Coronary artery (tissue), 2 donors: Measurements from ENCODE around the gene PINK1.
A peak's percentile ranks its signal among the peaks of the same experiment; 100 is the strongest.

ENCODE experiments used
- DNase-seq: peaks from one replicate; pipeline ENCODE4 v3.0.0-alpha.2; 2017; ENCODE audit warnings: low spot score
- H3K27ac ChIP-seq, 2 donors: fragments of 200-600 bp; sonication (generic); one replicate each; pipeline ENCODE4 v1.5.1; 2016 to 2019
- H3K4me3 ChIP-seq: fragments of 200-600 bp; sonication (generic); 2 replicates; pipeline ENCODE4 v1.5.1; 2016; ENCODE audit warnings: mild to moderate bottlenecking, moderate library complexity
- TF ChIP-seq, protein P1 (sequence below): fragments of 200-600 bp; sonication (generic); IDR thresholded peaks from one replicate; pipeline ENCODE4 v1.5.1; 2019; ENCODE audit warnings: antibody characterized with exemption

Gene PINK1

DNA sequence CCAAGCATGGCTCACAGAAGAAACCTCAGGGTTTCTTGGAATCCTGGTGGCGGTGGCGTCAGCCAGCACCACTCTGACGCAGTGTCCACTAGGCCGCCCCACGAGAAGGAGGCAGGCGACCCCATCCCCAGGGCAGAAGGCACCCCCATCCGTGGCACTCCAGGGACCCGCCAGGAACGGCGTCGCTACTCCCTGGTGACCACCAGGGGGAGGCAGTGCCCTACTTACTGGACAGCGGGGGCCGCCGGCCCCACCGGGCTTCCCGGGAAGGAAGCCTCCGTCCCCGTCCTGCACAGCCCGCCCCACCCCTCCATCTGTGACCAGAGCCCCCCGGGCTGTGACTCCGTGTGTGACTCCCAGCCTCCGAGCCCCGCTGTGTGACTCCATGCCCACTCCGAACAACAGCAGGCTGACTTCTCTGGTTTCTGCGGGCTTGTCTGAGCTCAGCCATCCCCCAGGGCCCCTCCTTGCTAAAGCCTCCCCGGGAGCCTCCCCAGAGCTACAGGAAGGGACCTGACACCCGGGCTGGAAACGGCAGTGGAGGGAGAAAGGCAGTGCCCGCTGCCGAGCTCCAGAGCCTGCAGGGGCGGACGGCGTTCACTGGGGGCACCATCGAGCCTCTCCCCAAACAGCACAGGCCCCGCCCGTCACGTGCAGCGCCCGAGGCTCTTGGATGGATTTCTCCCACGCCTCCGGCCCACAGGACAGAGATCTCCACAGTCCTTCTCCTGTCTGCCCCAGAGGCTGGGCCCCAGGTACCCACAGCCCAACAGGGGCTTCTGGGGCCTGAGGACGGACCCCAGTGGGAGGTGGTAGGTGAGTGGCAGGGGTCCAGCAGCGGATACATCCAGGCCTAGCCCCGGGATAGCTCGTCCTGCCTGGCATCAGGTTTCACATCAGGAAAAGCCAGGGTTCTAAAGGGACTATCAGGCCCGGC lies 63.4 kb downstream of the PINK1 start:
- Histone ChIP-seq H3K27ac (peak overlapping the region; percentile 85 to 87), H3K4me3 (peak overlapping the region; percentile 73)
- TF ChIP-seq, protein P1, sequence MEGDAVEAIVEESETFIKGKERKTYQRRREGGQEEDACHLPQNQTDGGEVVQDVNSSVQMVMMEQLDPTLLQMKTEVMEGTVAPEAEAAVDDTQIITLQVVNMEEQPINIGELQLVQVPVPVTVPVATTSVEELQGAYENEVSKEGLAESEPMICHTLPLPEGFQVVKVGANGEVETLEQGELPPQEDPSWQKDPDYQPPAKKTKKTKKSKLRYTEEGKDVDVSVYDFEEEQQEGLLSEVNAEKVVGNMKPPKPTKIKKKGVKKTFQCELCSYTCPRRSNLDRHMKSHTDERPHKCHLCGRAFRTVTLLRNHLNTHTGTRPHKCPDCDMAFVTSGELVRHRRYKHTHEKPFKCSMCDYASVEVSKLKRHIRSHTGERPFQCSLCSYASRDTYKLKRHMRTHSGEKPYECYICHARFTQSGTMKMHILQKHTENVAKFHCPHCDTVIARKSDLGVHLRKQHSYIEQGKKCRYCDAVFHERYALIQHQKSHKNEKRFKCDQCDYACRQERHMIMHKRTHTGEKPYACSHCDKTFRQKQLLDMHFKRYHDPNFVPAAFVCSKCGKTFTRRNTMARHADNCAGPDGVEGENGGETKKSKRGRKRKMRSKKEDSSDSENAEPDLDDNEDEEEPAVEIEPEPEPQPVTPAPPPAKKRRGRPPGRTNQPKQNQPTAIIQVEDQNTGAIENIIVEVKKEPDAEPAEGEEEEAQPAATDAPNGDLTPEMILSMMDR = peak; percentile 98

DNA sequence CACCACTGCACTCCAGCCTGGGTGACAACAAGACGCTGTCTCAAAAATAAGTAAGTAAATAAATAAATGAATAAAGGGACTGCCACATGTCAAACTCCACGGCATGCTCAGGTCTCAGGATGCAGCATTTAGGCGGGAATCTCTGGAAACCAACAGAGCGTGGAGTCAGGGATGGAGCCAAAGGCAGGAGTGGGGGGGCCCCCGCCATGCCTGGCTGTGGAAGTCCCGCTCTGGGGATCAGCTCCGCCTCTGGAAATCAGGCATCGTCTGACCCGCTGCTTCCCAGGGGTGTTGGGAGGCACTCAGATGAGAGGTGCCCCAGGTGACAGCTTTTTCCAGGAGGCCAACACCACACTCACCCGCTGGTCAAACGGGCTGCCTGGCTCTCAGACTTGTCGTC lies 64.3 kb downstream of the PINK1 start:
- DNase-seq = no peak
- TF ChIP-seq, protein P1 = no peak
- no peak overlapping the region for H3K27ac ChIP-seq
- no peak overlapping the region for H3K4me3 ChIP-seq

More for the DNA sequence above, 63.4 kb downstream of the PINK1 start:
- DNase-seq = peak; percentile 90

DNA sequence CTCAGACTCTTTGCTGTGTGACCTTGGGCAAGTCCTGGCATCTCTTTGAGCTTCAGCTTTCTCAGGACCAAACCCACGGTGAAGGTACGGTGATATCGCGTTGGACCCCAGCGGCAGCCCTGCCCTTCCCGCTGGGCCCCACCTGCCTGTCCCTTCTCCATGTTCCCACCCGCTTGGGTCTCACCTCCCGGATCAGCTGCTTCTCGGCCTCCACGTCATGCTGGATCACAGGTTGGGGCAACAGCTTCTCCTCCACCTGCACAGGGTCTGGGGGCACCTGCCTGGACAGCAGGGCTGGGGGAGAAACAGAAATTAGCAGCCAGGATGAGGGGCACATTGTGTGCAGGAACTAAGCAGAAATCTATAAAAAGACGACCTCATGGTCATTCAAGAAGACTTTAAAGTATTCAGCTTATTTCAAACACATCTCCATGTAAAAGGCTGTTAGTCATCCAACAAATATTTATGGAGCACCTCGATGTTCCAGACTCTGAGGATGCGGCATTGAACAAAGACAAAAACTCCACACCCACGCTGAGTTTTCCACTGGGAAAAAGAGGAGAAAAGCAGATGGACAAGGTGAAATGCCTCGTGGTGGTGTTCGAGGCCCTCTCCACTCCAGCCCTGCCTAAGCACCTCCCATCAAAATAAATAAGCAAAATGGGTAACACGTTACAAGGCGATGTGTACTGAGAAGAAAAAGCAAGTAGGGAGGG lies 65.1 kb downstream of the PINK1 start:
- TF ChIP-seq, protein P1 = no peak
- DNase-seq = no peak
- no peak overlapping the region for H3K4me3 ChIP-seq
- H3K27ac ChIP-seq = no peak overlapping the region

DNA sequence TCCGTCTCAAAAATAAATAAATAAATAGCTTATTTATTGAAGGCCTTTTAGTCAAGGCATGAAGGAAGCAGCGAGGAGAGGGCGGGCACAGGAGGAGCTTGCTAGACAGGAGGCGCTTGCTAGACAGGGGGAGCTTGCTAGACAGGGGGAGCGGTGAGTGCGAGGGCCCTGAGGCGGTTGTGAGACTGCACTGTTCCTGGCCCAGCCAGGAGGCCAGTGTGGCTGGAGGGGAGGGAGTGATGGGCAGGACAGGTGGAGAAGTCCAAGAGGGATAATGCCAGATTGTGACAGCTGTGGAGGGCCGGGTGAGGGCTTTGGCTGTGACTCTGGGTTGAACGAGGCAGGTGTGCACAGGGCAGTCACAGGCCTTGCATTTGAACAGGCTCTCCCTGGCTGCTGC lies 66.3 kb downstream of the PINK1 start:
- no peak for DNase-seq
- no peak overlapping the region for H3K4me3 ChIP-seq
- TF ChIP-seq, protein P1 = no peak
- no peak overlapping the region for H3K27ac ChIP-seq

DNA sequence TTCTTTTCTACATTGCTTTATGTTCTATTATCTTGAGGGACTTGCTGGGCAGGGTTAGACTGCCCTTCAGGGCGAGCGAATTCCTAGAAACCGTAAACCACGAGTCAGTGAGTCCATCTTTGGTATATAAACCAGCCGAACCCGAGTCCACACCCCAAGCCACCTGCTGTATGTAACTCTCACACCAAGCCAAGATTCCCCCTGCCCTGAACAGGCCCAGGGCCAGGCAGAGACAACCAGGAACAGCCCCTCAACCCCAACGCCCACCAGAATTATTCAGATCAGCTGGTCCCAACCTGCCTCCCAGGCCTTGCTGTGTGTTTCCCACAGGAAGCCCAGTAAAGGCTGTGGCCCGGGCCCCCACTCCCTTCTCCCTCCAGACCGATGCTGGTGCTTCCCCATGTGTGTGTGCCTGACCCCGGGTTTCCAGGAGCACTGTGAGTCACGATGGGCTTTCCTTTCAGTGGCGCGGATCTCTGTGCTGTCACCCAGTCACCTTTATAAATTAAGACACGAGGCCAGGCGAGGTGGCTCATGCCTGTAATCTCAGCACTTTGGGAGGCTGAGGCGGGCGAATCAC lies 67.5 kb downstream of the PINK1 start:
- TF ChIP-seq, protein P1 = no peak

More for the DNA sequence above, 67.5 kb downstream of the PINK1 start:
- no peak overlapping the region for H3K4me3 ChIP-seq
- H3K27ac ChIP-seq = no peak overlapping the region
- no peak for DNase-seq
